ENCODE data around the gene NFAM1.

The NFAM1 gene

GRCh38 chr22:42432020-42432596, at the start of gene NFAM1:
Gene NFAM1, minus strand, starts transcription at chr22:42432403. Its CDS starts 46 bp downstream, at chr22:42432357.
- peak; percentile 92 for DNase-seq

GRCh38 chr22:42475122-42475521, 42.9 kb upstream of the NFAM1 start:
- no peak for DNase-seq

GRCh38 chr22:42473484-42474193, 41.4 kb upstream of the NFAM1 start:
- DNase-seq: peak; percentile 68

GRCh38 chr22:42472671-42473070, 40.5 kb upstream of the NFAM1 start:
- no peak for DNase-seq

- DNase-seq: no peak
Observed at GRCh38 chr22:42471441-42471840, 39.2 kb upstream of the NFAM1 start.

- no peak for DNase-seq
Observed at GRCh38 chr22:42470366-42471082, 38.3 kb upstream of the NFAM1 start.

- DNase-seq: no peak
Observed at GRCh38 chr22:42468841-42469240, 36.6 kb upstream of the NFAM1 start.

- peak; percentile 25 for DNase-seq
Observed at GRCh38 chr22:42462016-42462415, 29.8 kb upstream of the NFAM1 start.

- DNase-seq: peak; percentile 24
Observed at GRCh38 chr22:42461511-42461910, 29.3 kb upstream of the NFAM1 start.

GRCh38 chr22:42459287-42460063, 27.3 kb upstream of the NFAM1 start:
- no peak for DNase-seq

GRCh38 chr22:42452916-42453315, 20.7 kb upstream of the NFAM1 start:
- DNase-seq: no peak

GRCh38 chr22:42452456-42452855, 20.3 kb upstream of the NFAM1 start:
- DNase-seq: no peak

GRCh38 chr22:42451499-42452145, 19.4 kb upstream of the NFAM1 start:
- DNase-seq: no peak

- no peak for DNase-seq
Observed at GRCh38 chr22:42450862-42451261, 18.7 kb upstream of the NFAM1 start.

- DNase-seq: no peak
Observed at GRCh38 chr22:42446151-42446550, 13.9 kb upstream of the NFAM1 start.

GRCh38 chr22:42444077-42444904, 12.1 kb upstream of the NFAM1 start:
- peak; percentile 82 for DNase-seq

- DNase-seq: no peak
Observed at GRCh38 chr22:42443240-42444076, 11.3 kb upstream of the NFAM1 start.

GRCh38 chr22:42442748-42443147, 10.5 kb upstream of the NFAM1 start:
- no peak for DNase-seq

GRCh38 chr22:42440728-42441127, 8.5 kb upstream of the NFAM1 start:
- DNase-seq: no peak

GRCh38 chr22:42439821-42440674, 7.8 kb upstream of the NFAM1 start:
- no peak for DNase-seq

Data from NCI-H2171 treated with DMSO at 0.1 percent for 48 hours (cell line).